Muscle layer of duodenum (tissue), 2 donors: ENCODE measurements around the gene PRMT1.

ENCODE experiments used
- H3K27ac ChIP-seq: one replicate; pipeline ENCODE4 v1.7.0; 2013; ENCODE audit warnings: mild to moderate bottlenecking, low read length
- H3K27me3 ChIP-seq: one replicate; pipeline ENCODE4 v1.7.0; 2013; ENCODE audit warnings: low read depth, mild to moderate bottlenecking, control low read depth, low read length
- H3K36me3 ChIP-seq, 2 donors: one replicate each; pipeline ENCODE4 v1.7.0; 2013; ENCODE audit warnings: low read length in 2 of 2, control low read depth in 1 of 2, mild to moderate bottlenecking in 1 of 2; ENCODE audit not compliant: insufficient read depth in 2 of 2, control insufficient read depth in 1 of 2
- H3K4me1 ChIP-seq, 2 donors: one replicate each; pipeline ENCODE4 v1.7.0; 2013; ENCODE audit warnings: low read length in 2 of 2, mild to moderate bottlenecking in 2 of 2, control low read depth in 1 of 2, moderate library complexity in 1 of 2; ENCODE audit not compliant: insufficient read depth in 2 of 2, control insufficient read depth in 1 of 2
- H3K4me3 ChIP-seq, 2 donors: one replicate each; pipeline ENCODE4 v1.7.0; 2013; ENCODE audit warnings: low read length in 2 of 2, low read depth in 1 of 2, mild to moderate bottlenecking in 1 of 2
- H3K9me3 ChIP-seq, 2 donors: one replicate each; pipeline ENCODE4 v1.7.0; 2013; ENCODE audit warnings: low read length in 2 of 2, control low read depth in 1 of 2, mild to moderate bottlenecking in 1 of 2; ENCODE audit not compliant: control insufficient read depth in 1 of 2
- donor health status: healthy.

Gene PRMT1

DNA sequence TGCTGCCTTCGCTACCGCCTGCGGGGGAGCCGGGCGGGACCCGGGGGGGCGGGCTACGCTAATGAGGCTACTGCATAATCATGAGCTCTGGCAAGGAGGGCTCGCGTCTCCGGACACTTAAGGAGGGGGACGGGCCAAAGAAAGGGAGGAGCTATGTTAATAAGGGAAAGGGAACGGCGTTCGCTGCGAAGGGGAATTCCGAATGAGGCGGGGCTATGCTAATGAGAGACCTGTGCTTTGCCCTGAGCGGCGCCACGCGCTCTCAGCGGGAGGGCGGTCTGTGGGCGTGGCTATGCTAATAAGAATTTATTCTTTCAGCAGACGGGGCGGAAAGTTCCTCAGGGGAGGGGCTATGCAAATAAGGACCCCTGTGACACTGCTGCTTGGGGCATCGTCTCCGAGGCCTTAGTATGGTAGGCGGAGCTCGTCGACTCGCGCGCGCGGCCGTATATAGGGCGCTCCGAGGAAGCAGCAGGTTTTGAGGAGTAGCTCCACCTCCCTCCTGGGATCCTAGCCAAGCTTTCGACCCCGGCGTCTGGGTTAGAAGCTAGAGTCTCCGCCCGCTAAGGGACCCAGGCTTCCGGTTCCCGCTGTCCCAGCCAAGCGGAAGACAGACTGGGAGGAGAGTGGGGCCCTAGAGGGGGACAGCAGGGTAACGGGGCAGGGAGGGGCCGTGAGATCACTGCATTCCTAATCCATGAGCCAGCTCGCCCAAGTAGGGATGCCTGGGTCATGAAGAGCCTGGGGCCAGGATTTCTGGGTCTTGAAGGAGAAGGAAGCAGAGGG, 36.8 kb upstream of the PRMT1 start, which contains the start of gene RRAS:
Gene RRAS, minus strand, starts transcription at position 31 of the 786 bp plus-strand sequence. CDS start 45 bp downstream, outside the sequence.
- peaks cover 21 to 57% of the 10 kb centered on the region in 2 donors for H3K4me1 ChIP-seq
- peak within 1 kb of the TSS; percentile 69 to 78 for H3K4me3 ChIP-seq
- H3K36me3 ChIP-seq: peaks cover under 1 to 14% of the 10 kb centered on the region in 2 donors
- no peaks in the 10 kb centered on the region for H3K27me3 ChIP-seq
- no peaks in the 10 kb centered on the region for H3K9me3 ChIP-seq
- H3K27ac ChIP-seq: peak within 1 kb of the TSS; percentile 100

DNA sequence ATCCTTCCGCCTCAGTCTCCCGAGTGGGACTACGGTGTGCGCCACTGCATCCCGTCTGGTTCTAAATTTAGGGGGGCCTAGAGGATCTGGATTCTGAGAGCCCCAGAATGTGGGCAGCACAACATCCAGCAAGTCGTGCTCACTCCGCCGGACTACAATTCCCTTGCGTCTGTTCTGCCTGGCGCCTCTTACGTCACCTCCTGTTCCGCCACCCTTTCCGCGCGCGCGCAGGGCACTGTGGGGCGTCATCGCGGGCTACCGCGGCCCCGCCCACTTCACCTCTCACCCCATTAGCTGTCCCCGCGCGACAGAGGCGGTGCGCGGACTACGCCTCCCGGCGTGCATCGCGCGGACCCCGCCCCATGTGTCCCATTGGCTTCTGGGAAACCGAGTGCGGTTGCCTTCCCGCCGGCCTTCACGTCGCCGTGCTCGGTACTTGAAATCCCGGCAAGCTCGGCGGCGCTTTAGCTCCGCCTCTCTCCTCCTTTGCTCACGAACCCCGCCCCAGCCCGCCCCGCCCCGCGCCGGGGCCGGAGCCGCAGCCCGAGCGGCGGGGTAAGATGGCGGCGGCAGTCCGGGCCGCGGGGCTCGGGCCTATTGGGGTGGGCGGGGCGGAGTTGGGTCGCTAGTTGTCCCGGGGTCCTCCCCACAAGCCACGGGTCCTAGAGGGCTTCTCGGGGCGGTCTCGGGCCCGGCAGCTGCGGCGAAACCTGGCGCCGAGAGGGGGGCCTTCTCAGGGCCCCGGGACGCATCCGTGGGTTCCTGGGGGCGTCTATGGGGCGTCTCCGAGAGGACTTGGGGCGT, 35.2 kb upstream of the PRMT1 start, which contains the start of gene SCAF1:
Gene SCAF1, plus strand, starts transcription at position 522 of the 804 bp plus-strand sequence. CDS start 2,818 bp downstream, outside the sequence.
- H3K4me1 ChIP-seq: peaks cover 21 to 54% of the 10 kb centered on the region in 2 donors
- no peaks in the 10 kb centered on the region for H3K9me3 ChIP-seq
- H3K27ac ChIP-seq: peak within 1 kb of the TSS; percentile 100
- no peaks in the 10 kb centered on the region for H3K27me3 ChIP-seq
- peak within 1 kb of the TSS; percentile 95 to 98 for H3K4me3 ChIP-seq
- H3K36me3 ChIP-seq: peaks cover 13 to 26% of the 10 kb centered on the region in 2 donors

DNA sequence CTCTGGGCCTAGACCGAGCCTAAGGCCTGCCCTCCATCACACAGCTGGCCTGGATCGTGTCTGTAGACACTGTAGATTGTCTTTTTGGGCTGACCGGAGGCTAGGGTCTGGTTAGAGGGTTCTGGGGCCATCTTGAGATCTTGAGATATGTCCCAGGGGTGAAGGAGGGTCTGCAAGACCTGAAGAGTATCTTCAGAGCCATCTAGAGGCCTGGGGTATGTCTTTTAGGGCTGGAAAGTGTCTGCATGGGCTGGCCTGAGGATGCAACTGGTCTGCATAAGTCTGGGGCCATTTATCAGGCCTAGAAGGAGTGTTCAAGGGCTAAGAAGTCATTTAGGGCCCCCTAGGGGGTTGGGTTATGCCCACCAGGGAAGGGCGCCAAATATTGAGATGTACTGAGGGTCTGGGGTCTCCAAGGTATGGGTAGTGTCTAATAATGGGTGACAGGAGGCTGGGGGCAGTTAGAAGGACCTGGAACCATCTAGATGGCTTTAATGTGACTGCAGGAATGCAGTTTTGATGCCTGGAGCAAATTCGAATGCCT, 34.5 kb upstream of the PRMT1 start:
- no peaks in the 10 kb centered on the region for H3K27me3 ChIP-seq
- peak overlapping the region; percentile 95 to 98 for H3K4me3 ChIP-seq
- H3K27ac ChIP-seq: peak overlapping the region; percentile 97
- H3K9me3 ChIP-seq: no peaks in the 10 kb centered on the region
- peaks cover 21 to 49% of the 10 kb centered on the region in 2 donors for H3K4me1 ChIP-seq
- peaks cover 19 to 32% of the 10 kb centered on the region in 2 donors for H3K36me3 ChIP-seq

DNA sequence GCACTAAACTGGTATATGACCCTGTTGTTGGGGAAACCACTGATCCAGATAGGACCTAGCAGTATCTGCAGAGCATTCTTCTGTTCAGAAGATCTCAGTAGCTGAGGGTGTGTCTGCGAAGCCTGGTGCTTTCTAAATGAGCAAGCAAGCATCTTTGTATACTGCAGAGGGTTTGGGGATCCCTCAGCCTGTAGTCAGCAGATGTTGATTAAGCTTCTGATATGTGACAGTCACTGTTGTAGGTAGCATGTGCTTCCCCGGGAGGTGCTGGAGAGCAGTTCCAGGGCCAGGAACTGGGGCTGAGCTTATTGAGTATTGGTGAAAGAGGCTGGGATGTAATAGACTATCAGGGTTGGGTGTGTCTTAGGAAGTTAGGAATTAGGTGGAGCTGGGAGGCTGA, 33.6 kb upstream of the PRMT1 start:
- Histone ChIP-seq H3K36me3 (peaks cover 19 to 33% of the 10 kb centered on the region in 2 donors), H3K27ac (no peak overlapping the region), H3K4me1 (peaks cover 16 to 42% of the 10 kb centered on the region in 2 donors), H3K27me3 (no peaks in the 10 kb centered on the region), H3K4me3 (peak overlapping the region; percentile 95 to 98), H3K9me3 (no peaks in the 10 kb centered on the region)

DNA sequence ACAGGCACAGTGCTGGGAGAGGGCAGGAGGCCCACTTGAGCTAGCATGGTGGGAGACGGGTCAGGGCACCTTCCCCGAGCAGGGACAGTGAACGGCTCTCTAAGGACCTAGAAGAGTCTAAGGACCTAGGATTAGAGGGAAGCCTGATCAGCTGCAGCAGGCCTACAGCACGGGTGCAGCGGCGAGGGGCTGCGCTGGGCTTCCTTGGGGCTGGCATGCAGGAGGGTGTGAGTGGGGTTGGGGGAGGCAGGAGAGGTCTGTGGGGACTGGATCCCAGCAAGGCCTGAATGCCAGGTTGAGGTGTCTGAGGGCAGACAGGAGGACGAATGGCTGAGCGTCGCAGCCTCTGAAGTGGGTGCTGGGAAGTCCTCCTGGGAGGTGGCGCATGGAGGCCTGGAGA, 31.5 kb upstream of the PRMT1 start:
- H3K27ac ChIP-seq: no peak overlapping the region
- no peaks in the 10 kb centered on the region for H3K27me3 ChIP-seq
- H3K4me3 ChIP-seq: no peak overlapping the region
- no peaks in the 10 kb centered on the region for H3K9me3 ChIP-seq
- H3K36me3 ChIP-seq: peaks cover 33 to 50% of the 10 kb centered on the region in 2 donors
- H3K4me1 ChIP-seq: peaks cover 10 to 32% of the 10 kb centered on the region in 2 donors

DNA sequence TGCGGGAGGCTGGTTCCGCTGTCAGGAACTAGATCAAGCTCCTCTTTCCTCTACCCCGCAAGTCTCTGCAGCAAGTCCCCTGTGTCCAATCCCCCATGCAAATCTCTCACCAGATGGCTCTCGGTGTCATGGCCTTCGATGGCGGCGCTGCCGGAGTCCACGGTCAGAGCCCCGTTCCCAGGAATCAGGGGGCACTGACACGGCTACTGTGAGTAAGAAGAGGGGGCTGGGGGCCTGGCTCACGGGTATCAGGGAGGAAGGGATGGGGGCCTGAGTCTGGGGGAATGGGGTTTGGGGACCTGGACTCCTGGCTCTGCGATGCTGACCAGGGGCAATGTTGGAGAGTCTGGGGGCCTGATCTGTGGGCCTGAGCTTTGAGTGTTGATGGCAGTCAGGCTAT, 31.1 kb upstream of the PRMT1 start:
- no peak overlapping the region for H3K4me3 ChIP-seq
- H3K27ac ChIP-seq: no peak overlapping the region

DNA sequence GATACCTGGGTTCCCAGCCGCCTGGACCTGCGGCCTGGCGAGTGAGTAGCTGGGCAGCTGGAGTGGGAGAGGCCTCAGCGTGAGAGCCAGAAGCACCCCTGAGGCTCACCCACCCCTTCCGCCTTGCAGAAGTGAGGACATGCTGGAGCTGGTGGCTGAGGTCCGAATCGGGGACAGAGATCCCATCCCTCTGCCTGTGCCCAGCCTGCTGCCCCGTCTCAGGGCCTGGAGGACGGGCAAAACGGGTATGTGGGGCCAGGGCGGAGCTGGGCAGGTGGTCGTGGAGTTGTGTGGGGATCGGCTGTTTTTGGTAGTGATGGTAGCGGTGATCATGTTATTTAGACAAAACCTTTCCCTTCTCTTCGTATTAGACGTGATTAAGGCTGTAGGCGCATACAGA, 30.5 kb upstream of the PRMT1 start:
- H3K36me3 ChIP-seq: peaks cover 34 to 48% of the 10 kb centered on the region in 2 donors
- H3K27me3 ChIP-seq: no peaks in the 10 kb centered on the region
- no peaks in the 10 kb centered on the region for H3K9me3 ChIP-seq
- no peak overlapping the region for H3K4me3 ChIP-seq
- no peak overlapping the region for H3K27ac ChIP-seq
- peaks cover 10 to 32% of the 10 kb centered on the region in 2 donors for H3K4me1 ChIP-seq

More for the DNA sequence above, 31.1 kb upstream of the PRMT1 start:
- Histone ChIP-seq H3K9me3 (no peaks in the 10 kb centered on the region), H3K27me3 (no peaks in the 10 kb centered on the region), H3K4me1 (peaks cover 10 to 32% of the 10 kb centered on the region in 2 donors), H3K36me3 (peaks cover 34 to 48% of the 10 kb centered on the region in 2 donors)

DNA sequence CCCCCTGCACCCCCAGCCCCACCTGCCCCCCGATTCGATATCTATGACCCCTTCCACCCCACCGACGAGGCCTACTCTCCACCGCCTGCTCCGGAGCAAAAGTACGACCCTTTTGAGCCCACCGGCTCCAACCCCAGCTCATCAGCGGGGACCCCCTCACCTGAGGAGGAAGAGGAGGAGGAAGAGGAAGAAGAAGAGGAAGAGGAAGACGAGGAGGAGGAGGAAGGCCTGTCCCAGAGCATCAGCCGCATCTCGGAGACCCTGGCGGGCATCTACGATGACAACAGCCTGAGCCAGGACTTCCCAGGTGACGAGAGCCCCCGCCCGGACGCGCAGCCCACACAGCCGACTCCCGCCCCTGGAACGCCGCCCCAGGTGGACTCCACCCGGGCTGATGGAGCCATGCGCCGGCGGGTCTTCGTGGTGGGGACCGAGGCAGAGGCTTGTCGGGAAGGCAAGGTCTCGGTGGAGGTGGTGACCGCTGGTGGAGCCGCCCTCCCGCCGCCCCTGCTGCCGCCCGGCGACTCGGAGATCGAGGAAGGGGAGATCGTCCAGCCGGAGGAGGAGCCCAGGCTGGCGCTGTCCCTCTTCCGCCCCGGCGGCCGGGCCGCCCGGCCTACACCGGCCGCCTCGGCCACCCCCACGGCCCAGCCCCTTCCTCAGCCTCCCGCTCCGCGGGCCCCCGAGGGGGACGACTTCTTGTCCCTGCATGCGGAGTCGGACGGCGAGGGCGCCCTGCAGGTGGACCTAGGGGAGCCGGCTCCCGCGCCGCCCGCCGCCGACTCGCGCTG, 25.8 kb upstream of the PRMT1 start:
- H3K27ac ChIP-seq: no peak overlapping the region
- H3K9me3 ChIP-seq: no peaks in the 10 kb centered on the region
- peaks cover 43 to 76% of the 10 kb centered on the region in 2 donors for H3K36me3 ChIP-seq
- no peaks in the 10 kb centered on the region for H3K27me3 ChIP-seq
- H3K4me3 ChIP-seq: no peak overlapping the region
- H3K4me1 ChIP-seq: no peaks in the 10 kb centered on the region

DNA sequence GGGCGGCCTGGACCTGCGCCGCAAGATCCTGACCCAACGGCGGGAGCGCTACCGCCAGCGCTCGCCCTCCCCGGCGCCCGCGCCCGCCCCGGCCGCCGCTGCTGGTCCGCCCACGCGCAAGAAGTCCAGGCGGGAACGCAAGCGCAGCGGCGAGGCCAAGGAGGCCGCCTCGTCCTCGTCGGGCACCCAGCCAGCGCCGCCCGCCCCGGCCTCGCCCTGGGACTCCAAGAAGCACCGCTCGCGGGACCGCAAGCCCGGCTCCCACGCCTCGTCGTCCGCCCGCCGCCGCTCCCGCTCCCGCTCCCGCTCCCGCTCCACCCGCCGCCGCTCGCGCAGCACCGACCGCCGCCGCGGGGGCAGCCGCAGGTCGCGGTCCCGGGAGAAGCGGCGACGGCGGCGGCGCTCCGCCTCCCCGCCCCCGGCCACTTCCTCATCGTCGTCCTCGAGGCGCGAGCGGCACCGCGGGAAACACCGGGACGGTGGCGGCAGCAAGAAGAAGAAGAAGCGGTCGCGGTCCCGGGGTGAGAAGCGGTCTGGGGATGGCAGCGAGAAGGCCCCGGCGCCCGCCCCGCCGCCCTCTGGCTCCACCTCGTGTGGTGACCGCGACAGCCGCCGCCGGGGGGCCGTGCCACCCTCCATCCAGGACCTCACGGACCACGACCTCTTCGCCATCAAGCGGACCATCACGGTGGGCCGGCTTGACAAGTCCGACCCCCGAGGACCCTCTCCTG, 25.1 kb upstream of the PRMT1 start:
- no peaks in the 10 kb centered on the region for H3K27me3 ChIP-seq
- no peaks in the 10 kb centered on the region for H3K4me1 ChIP-seq
- H3K9me3 ChIP-seq: no peaks in the 10 kb centered on the region
- H3K27ac ChIP-seq: no peak overlapping the region
- H3K36me3 ChIP-seq: peaks cover 43 to 78% of the 10 kb centered on the region in 2 donors
- H3K4me3 ChIP-seq: no peak overlapping the region
